Effector CD8-positive, alpha-beta T cell (primary cell): ENCODE results near the gene KMT5B.
A peak's percentile ranks its signal among the peaks of the same experiment; 100 is the strongest.
"Not testable (repeated sequence)": the region's sequence is repeated elsewhere in the genome, so short reads cannot be mapped to it uniquely, and the experiment has no call there.

Experiments used
- DNase-seq: peaks from one replicate; lab custom pipeline; 2025; lab: John Stamatoyannopoulos, UW
- total RNA-seq, 4 experiments: gene quantifications; one replicate each; lab custom pipeline; 2026; lab: John Stamatoyannopoulos, UW

KMT5B gene
- total RNA-seq, result 69.7 to 106 (median 98.3) reads per million in 4 experiments

- DNase-seq, result peak; percentile 40
These were observed at the start of gene KMT5B for GRCh38 chr11:68213135-68213515. TSS of gene KMT5B (minus strand) at chr11:68213296. CDS start at chr11:68190076, 23,220 bp downstream.

- no peak for DNase-seq
These were observed 49.4 kb upstream of the KMT5B start for GRCh38 chr11:68262544-68262827.

- DNase-seq, result no peak
These were observed 48.9 kb upstream of the KMT5B start for GRCh38 chr11:68261749-68262543.

- no peak for DNase-seq
These were observed 47.9 kb upstream of the KMT5B start for GRCh38 chr11:68261006-68261405.

- DNase-seq, result no peak
These were observed 47.4 kb upstream of the KMT5B start for GRCh38 chr11:68260484-68260883.

- DNase-seq, result no peak
These were observed 46.2 kb upstream of the KMT5B start for GRCh38 chr11:68259122-68259959.

GRCh38 chr11:68258363-68258765 lies 45.3 kb upstream of the KMT5B start:
- no peak for DNase-seq

- DNase-seq, result peak; percentile 87
These were observed 44.6 kb upstream of the KMT5B start for GRCh38 chr11:68257477-68258362.

GRCh38 chr11:68256331-68256741 lies 43.2 kb upstream of the KMT5B start:
- DNase-seq, result no peak

GRCh38 chr11:68255526-68255925 lies 42.4 kb upstream of the KMT5B start:
- DNase-seq, result no peak

- DNase-seq, result no peak
These were observed 41.3 kb upstream of the KMT5B start for GRCh38 chr11:68254421-68254820.

- no peak for DNase-seq
These were observed 38.7 kb upstream of the KMT5B start for GRCh38 chr11:68251765-68252164.

- not testable (repeated sequence) for DNase-seq
These were observed 31.8 kb upstream of the KMT5B start for GRCh38 chr11:68244912-68245311.

- DNase-seq, result not testable (repeated sequence)
These were observed 30.8 kb upstream of the KMT5B start for GRCh38 chr11:68243847-68244246.

- no peak for DNase-seq
These were observed 29.5 kb upstream of the KMT5B start for GRCh38 chr11:68242616-68243015.

- DNase-seq, result no peak
These were observed 18.5 kb upstream of the KMT5B start for GRCh38 chr11:68231621-68232020.

- no peak for DNase-seq
These were observed 16.5 kb upstream of the KMT5B start for GRCh38 chr11:68229601-68230000.

GRCh38 chr11:68226421-68226820 lies 13.3 kb upstream of the KMT5B start:
- no peak for DNase-seq

- no peak for DNase-seq
These were observed 11.5 kb upstream of the KMT5B start for GRCh38 chr11:68224606-68225005.

GRCh38 chr11:68223275-68223674 lies 10.2 kb upstream of the KMT5B start:
- no peak for DNase-seq

- DNase-seq, result no peak
These were observed 8.3 kb upstream of the KMT5B start for GRCh38 chr11:68221406-68221805.
